K562 (cell line): ENCODE measurements around the gene FAM110D. TPM values are rescaled to one million over a fixed set of nuclear protein-coding genes. Genes with fewer than 3 reads are reported as not detected.

Experiments used
- ATF4 ChIP-seq: fragments of 450-650 bp; formaldehyde crosslinking; IDR thresholded peaks from 2 replicates; pipeline ENCODE4 v1.4.0; 2022; ENCODE audit warnings: mild to moderate bottlenecking, moderate library complexity
- FOXK2 ChIP-seq, 2 experiments: fragments of 450-650 bp; IDR thresholded peaks in 1 of 2; conservative IDR thresholded peaks in 1 of 2; 2 replicates each; pipeline ENCODE4 v1.6.1; 2016; ENCODE audit warnings: low read depth in 2 of 2, mild to moderate bottlenecking in 1 of 2
- MAZ ChIP-seq, 2 experiments: fragments of 450-650 bp in 1 of 2; sonication (generic) in 1 of 2; formaldehyde crosslinking; IDR thresholded peaks in 1 of 2; conservative IDR thresholded peaks in 1 of 2; 2 replicates each; pipeline versions ENCODE4 v1.4.0 to v1.5.0; 2020; ENCODE audit warnings: mild to moderate bottlenecking in 1 of 2, missing genetic modification reagents in 1 of 2
- MEIS2 ChIP-seq: fragments of 450-650 bp; IDR thresholded peaks from 2 replicates; pipeline ENCODE4 v1.6.1; 2014; ENCODE audit warnings: mild to moderate bottlenecking; ENCODE audit not compliant: partially characterized antibody
- NFXL1 ChIP-seq: fragments of 450-650 bp; formaldehyde crosslinking; IDR thresholded peaks from 2 replicates; pipeline ENCODE4 v1.4.0; 2021; ENCODE audit warnings: mild to moderate bottlenecking
- PBX2 ChIP-seq, 2 experiments: IDR thresholded peaks in 1 of 2; conservative IDR thresholded peaks in 1 of 2; 2 replicates each; pipeline ENCODE4 v1.6.1; 2016; ENCODE audit warnings: low read depth in 2 of 2, mild to moderate bottlenecking in 1 of 2, missing compliant biosample characterization in 1 of 2, missing genetic modification characterization in 1 of 2, moderate library complexity in 1 of 2
- RBM34 ChIP-seq: fragments of 200-400 bp; formaldehyde crosslinking; IDR thresholded peaks from 2 replicates; pipeline ENCODE4 v1.6.1; 2018; ENCODE audit warnings: low read length, borderline replicate concordance; ENCODE audit not compliant: insufficient read depth
- RCOR1 ChIP-seq, 2 experiments: IDR thresholded peaks; 2 replicates each; pipeline ENCODE4 v1.6.1; 2012; ENCODE audit warnings: low read depth in 2 of 2, low read length in 2 of 2, borderline replicate concordance in 1 of 2, improper control_type of control experiment in 1 of 2
- TBL1XR1 ChIP-seq, 2 experiments: IDR thresholded peaks; 2 replicates each; pipeline ENCODE4 v1.6.1; 2012; ENCODE audit warnings: improper control_type of control experiment in 2 of 2, low read length in 2 of 2, mild to moderate bottlenecking in 1 of 2
- TEAD2 ChIP-seq: fragments of 450-650 bp; IDR thresholded peaks from 2 replicates; pipeline ENCODE4 v1.6.1; 2016; ENCODE audit warnings: missing genetic modification characterization, control low read depth, missing compliant biosample characterization
- ZNF24 ChIP-seq: fragments of 450-650 bp; IDR thresholded peaks from 2 replicates; pipeline ENCODE4 v1.6.1; 2016
- ZNF384 ChIP-seq: IDR thresholded peaks from 2 replicates; pipeline ENCODE4 v1.6.1; 2012; ENCODE audit warnings: low read depth, low read length, improper control_type of control experiment
- ZNF592 ChIP-seq: fragments of 450-650 bp; IDR thresholded peaks from 2 replicates; pipeline ENCODE4 v1.6.1; 2017; ENCODE audit warnings: antibody characterized with exemption, mild to moderate bottlenecking
- ZNF699 ChIP-seq: fragments of 250-450 bp; sonication (Bioruptor Pico); IDR thresholded peaks from 2 replicates; pipeline ENCODE4 v1.8.0; 2021; ENCODE audit warnings: mild to moderate bottlenecking, moderate library complexity; ENCODE audit not compliant: insufficient replicate concordance
- polyA plus RNA-seq, 8 experiments: library from polyadenylated mRNA; depleted of rRNA in 4 of 8; stranded (reverse) in 5 of 8; unstranded in 3 of 8; fragments of >200 nt; fragmentation: Nextera tagmentation in 2 of 8; fragmentation: Illumina TruSeq in 1 of 8; extraction: Ambion mirVana in 2 of 8; extraction: Trizol in 1 of 8; gene quantifications; 2 replicates each; pipeline versions ENCODE4 v1.2.1 to v1.2.3, GENCODE V29; 2011 to 2014; ENCODE audit warnings: inconsistent platforms in 1 of 8, missing spikeins in 1 of 8
- total RNA-seq, 7 experiments: library from RNA; depleted of rRNA in 6 of 7; stranded (reverse); fragments of >200 nt in 6 of 7; fragmentation: Illumina TruSeq in 2 of 7; extraction: Trizol in 2 of 7; gene quantifications; 2 replicates each; pipeline versions ENCODE4 v1.2.1 to v1.2.3, GENCODE V29; 2011 to 2021; ENCODE audit warnings: low replicate concordance in 1 of 7
- TF ChIP-seq, protein P1 (sequence below): fragments of 450-650 bp; IDR thresholded peaks from 2 replicates; pipeline ENCODE4 v1.7.0; 2016; ENCODE audit warnings: borderline replicate concordance

Gene FAM110D
- total and polyA plus RNA-seq, 9 of the 15 experiments (the other 6 are each of a cell fraction or from before 2014, with no cell fraction given), result 0.04 to 1.1 (median 0.33) TPM

GRCh38 chr1:26121854-26122773 is 36.8 kb upstream of the FAM110D start (continued):
- TF ChIP-seq PBX2 (CRISPR knock-in tag; IDR thresholded peaks at IDR 0.05; ENCODE audit: low read depth), result no peak
- TF ChIP-seq PBX2 (tag; conservative IDR thresholded peaks at IDR 0.05; ENCODE audit: low read depth), result no peak
- peak in 1 of 2 experiments; percentile 20; a peak in 1 of 4 replicates for TF ChIP-seq MAZ (CRISPR knock-in tag; conservative IDR thresholded peaks at IDR 0.05 in 1 of 2, IDR thresholded peaks at IDR 0.05 in 1 of 2)
- no peak for TF ChIP-seq MEIS2
- no peak for TF ChIP-seq ZNF384
- TF ChIP-seq, protein P1, sequence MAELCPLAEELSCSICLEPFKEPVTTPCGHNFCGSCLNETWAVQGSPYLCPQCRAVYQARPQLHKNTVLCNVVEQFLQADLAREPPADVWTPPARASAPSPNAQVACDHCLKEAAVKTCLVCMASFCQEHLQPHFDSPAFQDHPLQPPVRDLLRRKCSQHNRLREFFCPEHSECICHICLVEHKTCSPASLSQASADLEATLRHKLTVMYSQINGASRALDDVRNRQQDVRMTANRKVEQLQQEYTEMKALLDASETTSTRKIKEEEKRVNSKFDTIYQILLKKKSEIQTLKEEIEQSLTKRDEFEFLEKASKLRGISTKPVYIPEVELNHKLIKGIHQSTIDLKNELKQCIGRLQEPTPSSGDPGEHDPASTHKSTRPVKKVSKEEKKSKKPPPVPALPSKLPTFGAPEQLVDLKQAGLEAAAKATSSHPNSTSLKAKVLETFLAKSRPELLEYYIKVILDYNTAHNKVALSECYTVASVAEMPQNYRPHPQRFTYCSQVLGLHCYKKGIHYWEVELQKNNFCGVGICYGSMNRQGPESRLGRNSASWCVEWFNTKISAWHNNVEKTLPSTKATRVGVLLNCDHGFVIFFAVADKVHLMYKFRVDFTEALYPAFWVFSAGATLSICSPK, result no peak
- TF ChIP-seq TBL1XR1 (IDR thresholded peaks at IDR 0.05; ENCODE audit: low read length in 2 of 2), result no peak
- TF ChIP-seq RCOR1 (IDR thresholded peaks at IDR 0.05; ENCODE audit: borderline replicate concordance in 1 of 2, low read depth in 2 of 2, low read length in 2 of 2), result peak in 1 of 2 experiments; percentile 53; a peak in 1 of 4 replicates
- TF ChIP-seq ZNF592, result peak; percentile 77; the same call in 1 of the 2 replicates
- TF ChIP-seq FOXK2 (conservative IDR thresholded peaks at IDR 0.05 in 1 of 2, IDR thresholded peaks at IDR 0.05 in 1 of 2; ENCODE audit: low read depth in 2 of 2), result peak; percentile 37 to 51; a peak in 1 of 4 replicates
- TF ChIP-seq ATF4 (CRISPR knock-in tag), result no peak
- TF ChIP-seq ZNF699 (CRISPR knock-in tag), result no peak
- TF ChIP-seq RBM34, result no peak
- TF ChIP-seq NFXL1 (CRISPR knock-in tag), result no peak
- TF ChIP-seq ZNF24, result no peak
- TF ChIP-seq TEAD2 (tag), result no peak
